Measurements from ENCODE around the gene QRICH1. TPM values are rescaled to one million over a fixed set of nuclear protein-coding genes. Genes with fewer than 3 reads are reported as not detected.
A peak's percentile ranks its signal among the peaks of the same experiment; 100 is the strongest.

Gene QRICH1, protein sequence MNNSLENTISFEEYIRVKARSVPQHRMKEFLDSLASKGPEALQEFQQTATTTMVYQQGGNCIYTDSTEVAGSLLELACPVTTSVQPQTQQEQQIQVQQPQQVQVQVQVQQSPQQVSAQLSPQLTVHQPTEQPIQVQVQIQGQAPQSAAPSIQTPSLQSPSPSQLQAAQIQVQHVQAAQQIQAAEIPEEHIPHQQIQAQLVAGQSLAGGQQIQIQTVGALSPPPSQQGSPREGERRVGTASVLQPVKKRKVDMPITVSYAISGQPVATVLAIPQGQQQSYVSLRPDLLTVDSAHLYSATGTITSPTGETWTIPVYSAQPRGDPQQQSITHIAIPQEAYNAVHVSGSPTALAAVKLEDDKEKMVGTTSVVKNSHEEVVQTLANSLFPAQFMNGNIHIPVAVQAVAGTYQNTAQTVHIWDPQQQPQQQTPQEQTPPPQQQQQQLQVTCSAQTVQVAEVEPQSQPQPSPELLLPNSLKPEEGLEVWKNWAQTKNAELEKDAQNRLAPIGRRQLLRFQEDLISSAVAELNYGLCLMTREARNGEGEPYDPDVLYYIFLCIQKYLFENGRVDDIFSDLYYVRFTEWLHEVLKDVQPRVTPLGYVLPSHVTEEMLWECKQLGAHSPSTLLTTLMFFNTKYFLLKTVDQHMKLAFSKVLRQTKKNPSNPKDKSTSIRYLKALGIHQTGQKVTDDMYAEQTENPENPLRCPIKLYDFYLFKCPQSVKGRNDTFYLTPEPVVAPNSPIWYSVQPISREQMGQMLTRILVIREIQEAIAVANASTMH
- total RNA-seq (ENCODE audit: low replicate concordance), result 33.8 and 75.3 TPM in 2 replicates

- peak; percentile 98 for DNase-seq (ENCODE audit: low read depth)
- H3K4me3 ChIP-seq (ENCODE audit: low read depth, low read length), result peak within 1 kb of the TSS; percentile 98
- TF ChIP-seq, protein P1, sequence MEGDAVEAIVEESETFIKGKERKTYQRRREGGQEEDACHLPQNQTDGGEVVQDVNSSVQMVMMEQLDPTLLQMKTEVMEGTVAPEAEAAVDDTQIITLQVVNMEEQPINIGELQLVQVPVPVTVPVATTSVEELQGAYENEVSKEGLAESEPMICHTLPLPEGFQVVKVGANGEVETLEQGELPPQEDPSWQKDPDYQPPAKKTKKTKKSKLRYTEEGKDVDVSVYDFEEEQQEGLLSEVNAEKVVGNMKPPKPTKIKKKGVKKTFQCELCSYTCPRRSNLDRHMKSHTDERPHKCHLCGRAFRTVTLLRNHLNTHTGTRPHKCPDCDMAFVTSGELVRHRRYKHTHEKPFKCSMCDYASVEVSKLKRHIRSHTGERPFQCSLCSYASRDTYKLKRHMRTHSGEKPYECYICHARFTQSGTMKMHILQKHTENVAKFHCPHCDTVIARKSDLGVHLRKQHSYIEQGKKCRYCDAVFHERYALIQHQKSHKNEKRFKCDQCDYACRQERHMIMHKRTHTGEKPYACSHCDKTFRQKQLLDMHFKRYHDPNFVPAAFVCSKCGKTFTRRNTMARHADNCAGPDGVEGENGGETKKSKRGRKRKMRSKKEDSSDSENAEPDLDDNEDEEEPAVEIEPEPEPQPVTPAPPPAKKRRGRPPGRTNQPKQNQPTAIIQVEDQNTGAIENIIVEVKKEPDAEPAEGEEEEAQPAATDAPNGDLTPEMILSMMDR (IDR thresholded peaks at IDR 0.05; ENCODE audit: insufficient read depth, low read length), result peak; percentile 77
Measured at GRCh38 chr3:49093853-49094767, at the start of gene QRICH1. Gene QRICH1 (minus strand): TSS chr3:49094071. CDS start chr3:49077017, 17,054 bp downstream.

GRCh38 chr3:49140080-49140479, 46.2 kb upstream of the QRICH1 start:
- H3K4me3 ChIP-seq (ENCODE audit: low read depth, low read length), result no peak overlapping the region
- DNase-seq (ENCODE audit: low read depth), result no peak
- TF ChIP-seq, protein P1 (IDR thresholded peaks at IDR 0.05; ENCODE audit: insufficient read depth, low read length), result no peak

DNA sequence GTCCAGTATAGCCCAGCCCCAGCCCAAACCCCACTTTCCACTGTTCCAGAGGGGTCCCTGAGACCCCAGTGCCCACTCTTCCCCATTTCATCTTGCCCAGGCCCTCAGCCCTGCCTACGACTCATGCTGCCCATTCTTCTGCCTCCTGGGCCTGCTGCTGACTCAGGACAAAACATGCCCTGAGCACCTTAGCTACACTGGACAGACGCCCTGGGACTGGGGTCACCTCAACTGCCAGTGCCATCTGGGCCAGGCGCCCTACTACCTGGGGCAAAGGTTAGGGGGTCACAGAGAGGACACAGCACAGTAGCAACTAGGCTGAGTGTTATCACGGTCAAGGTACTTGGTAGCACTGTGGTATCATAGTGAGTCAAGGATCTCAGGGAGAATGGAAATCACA, 41.6 kb upstream of the QRICH1 start:
- DNase-seq (ENCODE audit: low read depth), result no peak
- TF ChIP-seq, protein P1 (IDR thresholded peaks at IDR 0.05; ENCODE audit: insufficient read depth, low read length), result no peak
- no peak overlapping the region for H3K4me3 ChIP-seq (ENCODE audit: low read depth, low read length)

DNA sequence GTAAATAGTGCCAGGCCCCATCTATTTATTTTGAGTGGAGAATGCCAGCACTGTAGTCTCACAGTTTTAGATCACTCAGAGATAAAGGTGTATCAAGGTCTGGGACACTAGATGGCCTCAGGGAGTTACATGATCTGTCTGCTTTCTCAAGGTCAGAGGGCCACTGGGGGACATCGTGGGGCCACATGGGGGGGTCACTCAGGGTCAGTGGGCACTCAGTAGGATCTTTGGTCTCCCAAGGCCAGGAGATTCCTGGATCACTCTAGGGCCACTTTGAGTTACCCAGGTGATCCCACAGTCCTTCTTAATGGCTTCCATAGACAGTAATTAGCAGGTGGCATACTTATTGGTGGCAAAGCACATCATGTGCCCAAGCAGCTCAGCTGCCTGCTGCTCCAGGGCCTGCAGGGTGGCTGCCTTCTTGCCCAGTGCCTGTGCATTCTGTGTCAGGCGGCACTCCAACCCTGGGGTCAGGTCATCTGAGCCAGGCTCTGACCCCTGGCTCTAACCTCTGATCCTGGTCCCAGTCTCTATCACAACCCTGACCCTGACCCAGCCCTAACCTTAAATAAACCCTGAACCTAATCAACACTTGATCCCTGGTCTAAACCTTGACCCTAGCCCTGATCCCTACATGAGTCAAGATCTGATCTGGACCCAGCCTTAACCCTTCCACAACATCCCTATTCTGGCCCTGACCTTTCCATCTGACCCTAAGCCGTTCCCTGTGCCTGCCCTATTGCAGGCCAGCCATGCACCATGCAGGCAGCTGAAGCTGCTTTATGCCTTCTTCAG, 40.8 kb upstream of the QRICH1 start:
- no peak overlapping the region for H3K4me3 ChIP-seq (ENCODE audit: low read depth, low read length)
- DNase-seq (ENCODE audit: low read depth), result no peak
- TF ChIP-seq, protein P1 (IDR thresholded peaks at IDR 0.05; ENCODE audit: insufficient read depth, low read length), result no peak

GRCh38 chr3:49133226-49133951, 39.5 kb upstream of the QRICH1 start:
- DNase-seq (ENCODE audit: low read depth), result peak; percentile 93
- peak overlapping the region; percentile 92 for H3K4me3 ChIP-seq (ENCODE audit: low read depth, low read length)
- TF ChIP-seq, protein P1 (IDR thresholded peaks at IDR 0.05; ENCODE audit: insufficient read depth, low read length), result no peak
